Liver (tissue), 3 donors: ENCODE data around the gene USP25.

Experiments used
- EGR1 ChIP-seq, 2 donors: IDR thresholded peaks; 2 replicates each; pipeline ENCODE4 v1.6.1; 2016 to 2018; ENCODE audit warnings: antibody characterized with exemption in 2 of 2, low read depth in 2 of 2
- GABPA ChIP-seq, 2 donors: IDR thresholded peaks in 1 of 2; conservative IDR thresholded peaks in 1 of 2; 2 replicates each; pipeline ENCODE4 v1.6.1; 2016; ENCODE audit warnings: antibody characterized with exemption in 2 of 2, mild to moderate bottlenecking in 1 of 2, moderate library complexity in 1 of 2
- HNF4A ChIP-seq, 2 donors: conservative IDR thresholded peaks; 2 replicates each; pipeline ENCODE4 v1.6.1; 2016; ENCODE audit warnings: antibody characterized with exemption in 2 of 2, mild to moderate bottlenecking in 2 of 2
- JUND ChIP-seq, 2 donors: IDR thresholded peaks; 2 replicates each; pipeline ENCODE4 v1.6.1; 2016; ENCODE audit warnings: antibody characterized with exemption in 2 of 2
- RAD21 ChIP-seq, 2 donors: IDR thresholded peaks; 2 replicates each; pipeline ENCODE4 v1.6.1; 2016; ENCODE audit warnings: antibody characterized with exemption in 2 of 2, mild to moderate bottlenecking in 2 of 2
- RXRA ChIP-seq, 2 donors: IDR thresholded peaks; 2 replicates each; pipeline ENCODE4 v1.6.1; 2017 to 2018; ENCODE audit warnings: antibody characterized with exemption in 2 of 2, mild to moderate bottlenecking in 1 of 2
- SP1 ChIP-seq: IDR thresholded peaks from 2 replicates; pipeline ENCODE4 v1.6.1; 2018; ENCODE audit warnings: antibody characterized with exemption, mild to moderate bottlenecking
- TAF1 ChIP-seq: conservative IDR thresholded peaks from 2 replicates; pipeline ENCODE4 v1.6.1; 2016; ENCODE audit warnings: antibody characterized with exemption, mild to moderate bottlenecking
- YY1 ChIP-seq: IDR thresholded peaks from 2 replicates; pipeline ENCODE4 v1.6.1; 2016; ENCODE audit warnings: antibody characterized with exemption, mild to moderate bottlenecking
- TF ChIP-seq, protein P1 (sequence below): fragments of 150-350 bp; IDR thresholded peaks from 2 replicates; pipeline ENCODE4 v1.5.1; 2017; ENCODE audit warnings: improper control_type of control experiment, low read depth, low read length; ENCODE audit not compliant: missing input control
- TF ChIP-seq, protein P2 (sequence below): IDR thresholded peaks from 2 replicates; pipeline ENCODE4 v1.6.1; 2016; ENCODE audit warnings: antibody characterized with exemption, mild to moderate bottlenecking
- TF ChIP-seq, protein P3 (sequence below): IDR thresholded peaks from 2 replicates; pipeline ENCODE4 v1.6.1; 2016; ENCODE audit warnings: antibody characterized with exemption
- TF ChIP-seq, protein P4 (sequence below): IDR thresholded peaks from 2 replicates; pipeline ENCODE4 v1.6.1; 2016; ENCODE audit warnings: antibody characterized with exemption
- donor health status: healthy.
- donor health status: healthy.

DNA sequence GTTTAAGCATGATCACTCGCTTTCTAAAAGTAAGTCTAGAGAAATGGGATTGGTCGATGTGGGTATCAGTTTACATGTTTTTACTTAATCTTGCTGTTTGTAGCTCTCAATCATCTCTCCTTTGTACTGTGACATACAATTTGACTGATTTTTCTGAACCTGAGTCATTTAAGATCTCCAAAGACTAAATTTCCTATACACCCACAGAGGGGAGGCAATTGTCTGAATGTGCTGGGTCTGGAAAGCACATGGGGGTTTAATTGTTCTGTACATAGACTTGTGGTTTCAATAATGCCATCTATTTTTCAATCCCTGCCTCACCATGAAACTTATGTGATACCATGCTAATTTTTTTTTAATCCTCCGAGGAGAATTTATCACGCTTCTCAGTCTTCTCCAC is 65.8 kb downstream of the USP25 start:
- TF ChIP-seq, protein P1, sequence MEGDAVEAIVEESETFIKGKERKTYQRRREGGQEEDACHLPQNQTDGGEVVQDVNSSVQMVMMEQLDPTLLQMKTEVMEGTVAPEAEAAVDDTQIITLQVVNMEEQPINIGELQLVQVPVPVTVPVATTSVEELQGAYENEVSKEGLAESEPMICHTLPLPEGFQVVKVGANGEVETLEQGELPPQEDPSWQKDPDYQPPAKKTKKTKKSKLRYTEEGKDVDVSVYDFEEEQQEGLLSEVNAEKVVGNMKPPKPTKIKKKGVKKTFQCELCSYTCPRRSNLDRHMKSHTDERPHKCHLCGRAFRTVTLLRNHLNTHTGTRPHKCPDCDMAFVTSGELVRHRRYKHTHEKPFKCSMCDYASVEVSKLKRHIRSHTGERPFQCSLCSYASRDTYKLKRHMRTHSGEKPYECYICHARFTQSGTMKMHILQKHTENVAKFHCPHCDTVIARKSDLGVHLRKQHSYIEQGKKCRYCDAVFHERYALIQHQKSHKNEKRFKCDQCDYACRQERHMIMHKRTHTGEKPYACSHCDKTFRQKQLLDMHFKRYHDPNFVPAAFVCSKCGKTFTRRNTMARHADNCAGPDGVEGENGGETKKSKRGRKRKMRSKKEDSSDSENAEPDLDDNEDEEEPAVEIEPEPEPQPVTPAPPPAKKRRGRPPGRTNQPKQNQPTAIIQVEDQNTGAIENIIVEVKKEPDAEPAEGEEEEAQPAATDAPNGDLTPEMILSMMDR: no peak
- TF ChIP-seq GABPA (IDR thresholded peaks at IDR 0.05 in 1 of 2, conservative IDR thresholded peaks at IDR 0.05 in 1 of 2) (no peak), RAD21 (IDR thresholded peaks at IDR 0.05) (no peak), YY1 (no peak), TAF1 (no peak), HNF4A (conservative IDR thresholded peaks at IDR 0.05) (no peak), SP1 (no peak), JUND (IDR thresholded peaks at IDR 0.05) (no peak), EGR1 (IDR thresholded peaks at IDR 0.05; ENCODE audit: low read depth in 2 of 2) (no peak), RXRA (IDR thresholded peaks at IDR 0.05) (no peak)
- TF ChIP-seq, protein P2, sequence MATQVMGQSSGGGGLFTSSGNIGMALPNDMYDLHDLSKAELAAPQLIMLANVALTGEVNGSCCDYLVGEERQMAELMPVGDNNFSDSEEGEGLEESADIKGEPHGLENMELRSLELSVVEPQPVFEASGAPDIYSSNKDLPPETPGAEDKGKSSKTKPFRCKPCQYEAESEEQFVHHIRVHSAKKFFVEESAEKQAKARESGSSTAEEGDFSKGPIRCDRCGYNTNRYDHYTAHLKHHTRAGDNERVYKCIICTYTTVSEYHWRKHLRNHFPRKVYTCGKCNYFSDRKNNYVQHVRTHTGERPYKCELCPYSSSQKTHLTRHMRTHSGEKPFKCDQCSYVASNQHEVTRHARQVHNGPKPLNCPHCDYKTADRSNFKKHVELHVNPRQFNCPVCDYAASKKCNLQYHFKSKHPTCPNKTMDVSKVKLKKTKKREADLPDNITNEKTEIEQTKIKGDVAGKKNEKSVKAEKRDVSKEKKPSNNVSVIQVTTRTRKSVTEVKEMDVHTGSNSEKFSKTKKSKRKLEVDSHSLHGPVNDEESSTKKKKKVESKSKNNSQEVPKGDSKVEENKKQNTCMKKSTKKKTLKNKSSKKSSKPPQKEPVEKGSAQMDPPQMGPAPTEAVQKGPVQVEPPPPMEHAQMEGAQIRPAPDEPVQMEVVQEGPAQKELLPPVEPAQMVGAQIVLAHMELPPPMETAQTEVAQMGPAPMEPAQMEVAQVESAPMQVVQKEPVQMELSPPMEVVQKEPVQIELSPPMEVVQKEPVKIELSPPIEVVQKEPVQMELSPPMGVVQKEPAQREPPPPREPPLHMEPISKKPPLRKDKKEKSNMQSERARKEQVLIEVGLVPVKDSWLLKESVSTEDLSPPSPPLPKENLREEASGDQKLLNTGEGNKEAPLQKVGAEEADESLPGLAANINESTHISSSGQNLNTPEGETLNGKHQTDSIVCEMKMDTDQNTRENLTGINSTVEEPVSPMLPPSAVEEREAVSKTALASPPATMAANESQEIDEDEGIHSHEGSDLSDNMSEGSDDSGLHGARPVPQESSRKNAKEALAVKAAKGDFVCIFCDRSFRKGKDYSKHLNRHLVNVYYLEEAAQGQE: no peak
- TF ChIP-seq, protein P3, sequence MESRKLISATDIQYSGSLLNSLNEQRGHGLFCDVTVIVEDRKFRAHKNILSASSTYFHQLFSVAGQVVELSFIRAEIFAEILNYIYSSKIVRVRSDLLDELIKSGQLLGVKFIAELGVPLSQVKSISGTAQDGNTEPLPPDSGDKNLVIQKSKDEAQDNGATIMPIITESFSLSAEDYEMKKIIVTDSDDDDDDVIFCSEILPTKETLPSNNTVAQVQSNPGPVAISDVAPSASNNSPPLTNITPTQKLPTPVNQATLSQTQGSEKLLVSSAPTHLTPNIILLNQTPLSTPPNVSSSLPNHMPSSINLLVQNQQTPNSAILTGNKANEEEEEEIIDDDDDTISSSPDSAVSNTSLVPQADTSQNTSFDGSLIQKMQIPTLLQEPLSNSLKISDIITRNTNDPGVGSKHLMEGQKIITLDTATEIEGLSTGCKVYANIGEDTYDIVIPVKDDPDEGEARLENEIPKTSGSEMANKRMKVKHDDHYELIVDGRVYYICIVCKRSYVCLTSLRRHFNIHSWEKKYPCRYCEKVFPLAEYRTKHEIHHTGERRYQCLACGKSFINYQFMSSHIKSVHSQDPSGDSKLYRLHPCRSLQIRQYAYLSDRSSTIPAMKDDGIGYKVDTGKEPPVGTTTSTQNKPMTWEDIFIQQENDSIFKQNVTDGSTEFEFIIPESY: no peak
- TF ChIP-seq, protein P4, sequence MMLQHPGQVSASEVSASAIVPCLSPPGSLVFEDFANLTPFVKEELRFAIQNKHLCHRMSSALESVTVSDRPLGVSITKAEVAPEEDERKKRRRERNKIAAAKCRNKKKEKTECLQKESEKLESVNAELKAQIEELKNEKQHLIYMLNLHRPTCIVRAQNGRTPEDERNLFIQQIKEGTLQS: no peak
